GM12874 (cell line): ENCODE data around the gene P2RX6.

Experiments
- CTCF ChIP-seq: IDR thresholded peaks from 2 replicates; pipeline ENCODE4 v1.5.1; 2011; ENCODE audit warnings: low read depth, mild to moderate bottlenecking, control low read depth, low read length, moderate library complexity; ENCODE audit not compliant: insufficient read depth

The P2RX6 gene

GRCh38 chr22:21042978-21043859 is 28.3 kb downstream of the P2RX6 start:
- no peak for TF ChIP-seq CTCF

- no peak for TF ChIP-seq CTCF
These were observed 29.0 kb downstream of the P2RX6 start for GRCh38 chr22:21043860-21044535.

GRCh38 chr22:21044931-21045584 is 30.1 kb downstream of the P2RX6 start:
- TF ChIP-seq CTCF: no peak

- TF ChIP-seq CTCF: no peak
These were observed 30.8 kb downstream of the P2RX6 start, which contains the start of gene LRRC74B for GRCh38 chr22:21045585-21046294. Gene LRRC74B, plus strand, starts transcription at chr22:21045946. Its CDS starts 41 bp downstream, at chr22:21045987.

GRCh38 chr22:21047035-21047661 is 32.2 kb downstream of the P2RX6 start:
- TF ChIP-seq CTCF: no peak

- TF ChIP-seq CTCF: no peak
These were observed 32.8 kb downstream of the P2RX6 start for GRCh38 chr22:21047730-21048129.
